ENCODE results near the gene ELK4.

ELK4 gene

GRCh38 chr1:205631768-205632668 is at the start of gene ELK4:
ELK4 (minus strand) TSS chr1:205632011; CDS start chr1:205623882, 8,129 bp downstream.
- peak; percentile 98 for DNase-seq (ENCODE audit: low read depth)

- DNase-seq (ENCODE audit: low read depth): no peak
These were observed 49.6 kb upstream of the ELK4 start for GRCh38 chr1:205681364-205681763.

GRCh38 chr1:205680073-205680851 is 48.5 kb upstream of the ELK4 start, which contains the start of gene SLC45A3:
SLC45A3 (minus strand) TSS chr1:205680509; CDS start chr1:205664656, 15,853 bp downstream.
- no peak for DNase-seq (ENCODE audit: low read depth)

- peak; percentile 29 for DNase-seq (ENCODE audit: low read depth)
These were observed 46.7 kb upstream of the ELK4 start for GRCh38 chr1:205678286-205679111.

GRCh38 chr1:205677167-205677566 is 45.4 kb upstream of the ELK4 start:
- no peak for DNase-seq (ENCODE audit: low read depth)

- no peak for DNase-seq (ENCODE audit: low read depth)
These were observed 44.8 kb upstream of the ELK4 start for GRCh38 chr1:205676597-205676996.

- DNase-seq (ENCODE audit: low read depth): no peak
These were observed 44.2 kb upstream of the ELK4 start for GRCh38 chr1:205676002-205676401.

- no peak for DNase-seq (ENCODE audit: low read depth)
These were observed 43.4 kb upstream of the ELK4 start for GRCh38 chr1:205675247-205675646.

- DNase-seq (ENCODE audit: low read depth): no peak
These were observed 41.2 kb upstream of the ELK4 start for GRCh38 chr1:205672970-205673369.

GRCh38 chr1:205672395-205672889 is 40.6 kb upstream of the ELK4 start:
- no peak for DNase-seq (ENCODE audit: low read depth)

GRCh38 chr1:205670611-205671430 is 39.0 kb upstream of the ELK4 start:
- no peak for DNase-seq (ENCODE audit: low read depth)

GRCh38 chr1:205670150-205670446 is 38.3 kb upstream of the ELK4 start:
- no peak for DNase-seq (ENCODE audit: low read depth)

GRCh38 chr1:205669341-205670149 is 37.7 kb upstream of the ELK4 start:
- DNase-seq (ENCODE audit: low read depth): no peak

GRCh38 chr1:205668951-205669340 is 37.1 kb upstream of the ELK4 start:
- no peak for DNase-seq (ENCODE audit: low read depth)

GRCh38 chr1:205667909-205668643 is 36.3 kb upstream of the ELK4 start:
- DNase-seq (ENCODE audit: low read depth): no peak

GRCh38 chr1:205666372-205667166 is 34.8 kb upstream of the ELK4 start:
- DNase-seq (ENCODE audit: low read depth): no peak

- no peak for DNase-seq (ENCODE audit: low read depth)
These were observed 33.6 kb upstream of the ELK4 start for GRCh38 chr1:205665201-205666045.
